ENCODE data around the gene CITED2. TPM values are rescaled to one million over a fixed set of nuclear protein-coding genes. Genes with fewer than 3 reads are reported as not detected.
A peak's percentile ranks its signal among the peaks of the same experiment; 100 is the strongest.
"Not testable (repeated sequence)": the region's sequence is repeated elsewhere in the genome, so short reads cannot be mapped to it uniquely, and the experiment has no call there.

The CITED2 gene
- total RNA-seq, 4 donors from 2014 or later = 53.4 to 260 (median 159) TPM

- Histone ChIP-seq H3K27ac (no peak overlapping the region), H3K27me3 (no peaks in the 10 kb centered on the region), H3K4me1 (peaks cover 0 to 4% of the 10 kb centered on the region in 2 donors), H3K4me3 (no peak overlapping the region), H3K9me3 (no peaks in the 10 kb centered on the region), H3K36me3 (no peaks in the 10 kb centered on the region)
- TF ChIP-seq POLR2A (IDR thresholded peaks at IDR 0.05) (no peak), CTCF (IDR thresholded peaks at IDR 0.05) (no peak)
- no peak for DNase-seq
- intact Hi-C loops (cut with DNase I; ENCODE audit: low total_unique reads) = loop anchor here (10.0 kb wide), 2 partner anchors 243 to 553 kb away; no protein-coding TSS in a partner anchor
Measured at GRCh38 chr6:139367810-139368351, 6.6 kb downstream of the CITED2 start.

- Histone ChIP-seq H3K4me1 (peaks cover 0 to 4% of the 10 kb centered on the region in 2 donors), H3K27ac (no peak overlapping the region), H3K27me3 (no peaks in the 10 kb centered on the region), H3K9me3 (no peaks in the 10 kb centered on the region), H3K4me3 (no peak overlapping the region), H3K36me3 (no peaks in the 10 kb centered on the region)
- no peak for TF ChIP-seq POLR2A (IDR thresholded peaks at IDR 0.05)
- no peak for TF ChIP-seq CTCF (IDR thresholded peaks at IDR 0.05)
- no peak for DNase-seq
- intact Hi-C loops (cut with DNase I; ENCODE audit: low total_unique reads) = loop anchor here (10.0 kb wide), 2 partner anchors 240 to 550 kb away; no protein-coding TSS in a partner anchor
Measured at GRCh38 chr6:139364982-139365379, 9.5 kb downstream of the CITED2 start.

- H3K27ac ChIP-seq = no peak overlapping the region
- intact Hi-C loops (cut with DNase I; ENCODE audit: low total_unique reads) = loop anchor here (10.0 kb wide), 2 partner anchors 240 to 550 kb away; no protein-coding TSS in a partner anchor
Measured at GRCh38 chr6:139364302-139364981, 10.0 kb downstream of the CITED2 start.

GRCh38 chr6:139363797-139364196 lies 10.7 kb downstream of the CITED2 start:
- H3K4me1 ChIP-seq, H3K9me3 ChIP-seq, H3K27me3 ChIP-seq, H3K4me3 ChIP-seq, DNase-seq, H3K27ac ChIP-seq, H3K36me3 ChIP-seq: not testable (repeated sequence)
- intact Hi-C loops (cut with DNase I; ENCODE audit: low total_unique reads) = loop anchor here (10.0 kb wide), 2 partner anchors 239 to 549 kb away; no protein-coding TSS in a partner anchor

More at GRCh38 chr6:139364302-139364981, 10.0 kb downstream of the CITED2 start:
- no peaks in the 10 kb centered on the region for H3K36me3 ChIP-seq
- no peaks in the 10 kb centered on the region for H3K27me3 ChIP-seq
- H3K4me3 ChIP-seq = no peak overlapping the region
- no peak for DNase-seq
- no peaks in the 10 kb centered on the region for H3K4me1 ChIP-seq
- no peaks in the 10 kb centered on the region for H3K9me3 ChIP-seq
- TF ChIP-seq POLR2A (IDR thresholded peaks at IDR 0.05) (no peak), CTCF (IDR thresholded peaks at IDR 0.05) (peak; percentile 72 to 83 (median 76))

GRCh38 chr6:139363123-139363522 lies 11.3 kb downstream of the CITED2 start:
- H3K4me3 ChIP-seq, H3K27me3 ChIP-seq, H3K27ac ChIP-seq, DNase-seq, H3K9me3 ChIP-seq, H3K4me1 ChIP-seq, H3K36me3 ChIP-seq: not testable (repeated sequence)
- intact Hi-C loops (cut with DNase I; ENCODE audit: low total_unique reads) = loop anchor here (10.0 kb wide), 2 partner anchors 238 to 548 kb away; no protein-coding TSS in a partner anchor

- no peak for DNase-seq
- TF ChIP-seq POLR2A (IDR thresholded peaks at IDR 0.05) (no peak), CTCF (IDR thresholded peaks at IDR 0.05) (no peak)
- Histone ChIP-seq H3K4me1 (no peaks in the 10 kb centered on the region), H3K27me3 (no peaks in the 10 kb centered on the region), H3K27ac (no peak overlapping the region), H3K9me3 (no peaks in the 10 kb centered on the region), H3K4me3 (no peak overlapping the region), H3K36me3 (no peaks in the 10 kb centered on the region)
- intact Hi-C loops (cut with DNase I; ENCODE audit: low total_unique reads) = loop anchor here (10.0 kb wide), 2 partner anchors 236 to 546 kb away; no protein-coding TSS in a partner anchor
Measured at GRCh38 chr6:139361211-139361610, 13.2 kb downstream of the CITED2 start.

All from uterus (tissue), 4 donors.